Naive thymus-derived CD8-positive, alpha-beta T cell (primary cell): ENCODE results near the gene NEUROD6. TPM values are rescaled to one million over a fixed set of nuclear protein-coding genes. Genes with fewer than 3 reads are reported as not detected.

Experiments
- ATAC-seq, 2 donors: fragments of 150-1000 bp; cut with Tn5 transposase in 1 of 2; sonication (Bioruptor Pico), chemical (Tn5 transposase) in 1 of 2; 1 replicate in 1 of 2; 2 replicates in 1 of 2; pipeline ENCODE4 v1.10.0; 2021; ENCODE audit warnings: mild to moderate bottlenecking in 2 of 2, moderate library complexity in 2 of 2
- POLR2A ChIA-PET: fragments of 350-600 bp; sonication (Branson Sonifier 250); formaldehyde crosslinking; loops from one replicate; lab custom pipeline; 2021; ENCODE audit warnings: antibody characterized with exemption; lab: Charles Lee
- DNase-seq, 10 donors: peaks; one replicate each; pipeline versions ENCODE4 v3.0.0 to v3.0.0-alpha.2; 2020 to 2022
- H3K27ac Mint-ChIP-seq, 10 donors: one replicate each; pipeline ENCODE4 v1.8.0; 2020 to 2022; ENCODE audit warnings: mild to moderate bottlenecking in 10 of 10, mixed read lengths in 10 of 10, moderate library complexity in 4 of 10, inconsistent platforms in 1 of 10
- H3K27me3 Mint-ChIP-seq, 5 donors: one replicate each; pipeline ENCODE4 v1.8.0; 2021 to 2022; ENCODE audit warnings: mixed read lengths in 5 of 5
- H3K36me3 Mint-ChIP-seq, 3 donors: one replicate each; pipeline ENCODE4 v1.8.0; 2020 to 2022; ENCODE audit warnings: mixed read lengths in 3 of 3, mild to moderate bottlenecking in 2 of 3, inconsistent platforms in 1 of 3
- H3K4me1 Mint-ChIP-seq, 4 donors: one replicate each; pipeline ENCODE4 v1.8.0; 2021 to 2022; ENCODE audit warnings: mixed read lengths in 4 of 4
- H3K4me3 Mint-ChIP-seq, 10 donors: one replicate each; pipeline ENCODE4 v1.8.0; 2020 to 2022; ENCODE audit warnings: mild to moderate bottlenecking in 10 of 10, mixed read lengths in 10 of 10, moderate library complexity in 6 of 10, inconsistent platforms in 1 of 10
- H3K9me3 Mint-ChIP-seq, 9 donors: one replicate each; pipeline ENCODE4 v1.8.0; 2020 to 2022; ENCODE audit warnings: mixed read lengths in 9 of 9, mild to moderate bottlenecking in 3 of 9, inconsistent platforms in 1 of 9, moderate library complexity in 1 of 9
- polyA plus RNA-seq, 3 donors: library from polyadenylated mRNA; unstranded; fragments of 300-500 nt; fragmentation: Illumina TruSeq; gene quantifications; one replicate each; pipeline ENCODE4 v1.2.3, GENCODE V29; 2021
- total RNA-seq, 8 experiments: library from RNA in 2 of 8; stranded (reverse) in 2 of 8; gene quantifications; one replicate each; pipeline ENCODE4 v1.2.3 and lab custom pipeline; 2021 to 2026

NEUROD6 gene
- total RNA-seq = not detected
- not detected for polyA plus RNA-seq
- total RNA-seq (lab: John Stamatoyannopoulos, UW) = 0 reads per million in 6 experiments

- POLR2A ChIA-PET = no interaction called here
- peaks cover 0 to 2% (median 0%) of the 10 kb centered on the region in 3 donors for H3K36me3 Mint-ChIP-seq
Measured at GRCh38 chr7:31340603-31341002, at the start of gene NEUROD6. TSS of gene NEUROD6 (minus strand) at chr7:31340726. CDS start at chr7:31339268, 1,458 bp downstream.

GRCh38 chr7:31384466-31384865 lies 43.9 kb upstream of the NEUROD6 start:
- Mint-ChIP-seq H3K27me3 (no peaks in the 10 kb centered on the region), H3K4me3 (no peak overlapping the region), H3K9me3 (peaks cover 0 to 14% (median 2%) of the 10 kb centered on the region in 9 donors), H3K27ac (no peak overlapping the region), H3K4me1 (no peaks in the 10 kb centered on the region), H3K36me3 (no peaks in the 10 kb centered on the region)
- POLR2A ChIA-PET = no interaction called here
- DNase-seq (no peak), ATAC-seq (no peak)

More at GRCh38 chr7:31340603-31341002, at the start of gene NEUROD6:
- ATAC-seq (no peak), DNase-seq (no peak)
- H3K4me1 Mint-ChIP-seq = peaks cover 0 to 2% (median 0%) of the 10 kb centered on the region in 4 donors
- H3K27me3 Mint-ChIP-seq = peaks cover 5 to 22% (median 17%) of the 10 kb centered on the region in 5 donors
- no peak within 1 kb of the TSS for H3K4me3 Mint-ChIP-seq
- H3K9me3 Mint-ChIP-seq = peaks cover 0 to 2% (median 0%) of the 10 kb centered on the region in 9 donors
- peak within 1 kb of the TSS in 1 of 10 donors; percentile 46 for H3K27ac Mint-ChIP-seq

- H3K27ac Mint-ChIP-seq = no peak overlapping the region
- peaks cover 0 to 14% (median 2%) of the 10 kb centered on the region in 9 donors for H3K9me3 Mint-ChIP-seq
- H3K27me3 Mint-ChIP-seq = peaks cover 0 to 5% (median 0%) of the 10 kb centered on the region in 5 donors
- no peaks in the 10 kb centered on the region for H3K36me3 Mint-ChIP-seq
- ATAC-seq = no peak
- H3K4me1 Mint-ChIP-seq = no peaks in the 10 kb centered on the region
- no peak for DNase-seq
- POLR2A ChIA-PET = no interaction called here
- no peak overlapping the region for H3K4me3 Mint-ChIP-seq
Measured at GRCh38 chr7:31382722-31383121, 42.2 kb upstream of the NEUROD6 start.

- no peaks in the 10 kb centered on the region for H3K4me1 Mint-ChIP-seq
- no peak overlapping the region for H3K4me3 Mint-ChIP-seq
- H3K36me3 Mint-ChIP-seq = no peaks in the 10 kb centered on the region
- no peak overlapping the region for H3K27ac Mint-ChIP-seq
- DNase-seq (no peak), ATAC-seq (no peak)
- POLR2A ChIA-PET = no interaction called here
- H3K27me3 Mint-ChIP-seq = peaks cover 0 to 12% (median 1%) of the 10 kb centered on the region in 5 donors
- H3K9me3 Mint-ChIP-seq = no peaks in the 10 kb centered on the region
Measured at GRCh38 chr7:31373337-31374289, 33.1 kb upstream of the NEUROD6 start.

GRCh38 chr7:31372231-31372959 lies 31.9 kb upstream of the NEUROD6 start:
- DNase-seq (no peak), ATAC-seq (no peak)
- POLR2A ChIA-PET = no interaction called here
- no peak overlapping the region for H3K4me3 Mint-ChIP-seq
- no peaks in the 10 kb centered on the region for H3K9me3 Mint-ChIP-seq
- H3K36me3 Mint-ChIP-seq = no peaks in the 10 kb centered on the region
- H3K27me3 Mint-ChIP-seq = peaks cover 0 to 12% (median 1%) of the 10 kb centered on the region in 5 donors
- no peaks in the 10 kb centered on the region for H3K4me1 Mint-ChIP-seq
- H3K27ac Mint-ChIP-seq = no peak overlapping the region

- Mint-ChIP-seq H3K4me3 (no peak overlapping the region), H3K9me3 (no peaks in the 10 kb centered on the region), H3K4me1 (no peaks in the 10 kb centered on the region), H3K27ac (no peak overlapping the region), H3K36me3 (no peaks in the 10 kb centered on the region), H3K27me3 (peaks cover 0 to 12% (median 1%) of the 10 kb centered on the region in 5 donors)
- DNase-seq (no peak), ATAC-seq (no peak)
- POLR2A ChIA-PET = no interaction called here
Measured at GRCh38 chr7:31371621-31372020, 31.1 kb upstream of the NEUROD6 start.

- Mint-ChIP-seq H3K27ac (no peak overlapping the region), H3K4me3 (no peak overlapping the region), H3K27me3 (peaks cover 0 to 12% (median 1%) of the 10 kb centered on the region in 5 donors), H3K9me3 (peaks cover 0 to 7% (median 0%) of the 10 kb centered on the region in 9 donors), H3K36me3 (no peaks in the 10 kb centered on the region), H3K4me1 (no peaks in the 10 kb centered on the region)
- no peak for DNase-seq
- POLR2A ChIA-PET = no interaction called here
- no peak for ATAC-seq
Measured at GRCh38 chr7:31370609-31371008, 30.1 kb upstream of the NEUROD6 start.

GRCh38 chr7:31368620-31369019 lies 28.1 kb upstream of the NEUROD6 start:
- no peak overlapping the region for H3K27ac Mint-ChIP-seq
- ATAC-seq = no peak
- no peaks in the 10 kb centered on the region for H3K36me3 Mint-ChIP-seq
- peaks cover 0 to 12% (median 1%) of the 10 kb centered on the region in 5 donors for H3K27me3 Mint-ChIP-seq
- DNase-seq = no peak
- H3K9me3 Mint-ChIP-seq = peaks cover 0 to 10% (median 0%) of the 10 kb centered on the region in 9 donors
- POLR2A ChIA-PET = no interaction called here
- no peak overlapping the region for H3K4me3 Mint-ChIP-seq
- H3K4me1 Mint-ChIP-seq = no peaks in the 10 kb centered on the region

- ATAC-seq = no peak
- Mint-ChIP-seq H3K27ac (peak overlapping the region in 1 of 10 donors; percentile 64), H3K9me3 (peaks cover 0 to 10% (median 0%) of the 10 kb centered on the region in 9 donors), H3K27me3 (peaks cover 0 to 7% (median 0%) of the 10 kb centered on the region in 5 donors), H3K36me3 (no peaks in the 10 kb centered on the region), H3K4me3 (no peak overlapping the region), H3K4me1 (no peaks in the 10 kb centered on the region)
- no peak for DNase-seq
- POLR2A ChIA-PET = no interaction called here
Measured at GRCh38 chr7:31363496-31363895, 23.0 kb upstream of the NEUROD6 start.

- DNase-seq (no peak), ATAC-seq (no peak)
- H3K27ac Mint-ChIP-seq = peak overlapping the region in 1 of 10 donors; percentile 64
- H3K27me3 Mint-ChIP-seq = peaks cover 0 to 7% (median 0%) of the 10 kb centered on the region in 5 donors
- peaks cover 0 to 10% (median 0%) of the 10 kb centered on the region in 9 donors for H3K9me3 Mint-ChIP-seq
- H3K4me1 Mint-ChIP-seq = no peaks in the 10 kb centered on the region
- H3K36me3 Mint-ChIP-seq = no peaks in the 10 kb centered on the region
- POLR2A ChIA-PET = no interaction called here
- no peak overlapping the region for H3K4me3 Mint-ChIP-seq
Measured at GRCh38 chr7:31363051-31363450, 22.5 kb upstream of the NEUROD6 start.

- peaks cover 0 to 10% (median 0%) of the 10 kb centered on the region in 9 donors for H3K9me3 Mint-ChIP-seq
- POLR2A ChIA-PET = no interaction called here
- ATAC-seq = no peak
- no peak overlapping the region for H3K4me3 Mint-ChIP-seq
- no peaks in the 10 kb centered on the region for H3K4me1 Mint-ChIP-seq
- DNase-seq = no peak
- H3K27me3 Mint-ChIP-seq = peaks cover 0 to 7% (median 0%) of the 10 kb centered on the region in 5 donors
- no peaks in the 10 kb centered on the region for H3K36me3 Mint-ChIP-seq
- H3K27ac Mint-ChIP-seq = no peak overlapping the region
Measured at GRCh38 chr7:31362401-31362800, 21.9 kb upstream of the NEUROD6 start.

GRCh38 chr7:31358467-31358866 lies 17.9 kb upstream of the NEUROD6 start:
- no peaks in the 10 kb centered on the region for H3K36me3 Mint-ChIP-seq
- H3K27me3 Mint-ChIP-seq = peaks cover 0 to 4% (median 0%) of the 10 kb centered on the region in 5 donors
- no peak for DNase-seq
- H3K4me3 Mint-ChIP-seq = no peak overlapping the region
- H3K9me3 Mint-ChIP-seq = peaks cover 0 to 6% (median 2%) of the 10 kb centered on the region in 9 donors
- POLR2A ChIA-PET = no interaction called here
- no peaks in the 10 kb centered on the region for H3K4me1 Mint-ChIP-seq
- H3K27ac Mint-ChIP-seq = no peak overlapping the region
- ATAC-seq = no peak
